H9 (cell line): ENCODE results near the gene KAZN. TPM values are rescaled to one million over a fixed set of nuclear protein-coding genes. Genes with fewer than 3 reads are reported as not detected.

Experiments used
- DNase-seq: peaks from one replicate; pipeline ENCODE4 v3.0.0-alpha.2; 2017
- H2AFZ ChIP-seq: one replicate; pipeline ENCODE4 v1.6.1; 2013; ENCODE audit warnings: mild to moderate bottlenecking, low read length, control low read depth, moderate library complexity
- H2AK5ac ChIP-seq: 2 replicates; pipeline ENCODE4 v1.6.1; 2013; ENCODE audit warnings: low read length, control low read depth, mixed read lengths; ENCODE audit not compliant: insufficient read length
- H2BK120ac ChIP-seq: one replicate; pipeline ENCODE4 v1.6.1; 2013; ENCODE audit warnings: low read depth, mild to moderate bottlenecking, low read length, control low read depth, inconsistent platforms; ENCODE audit not compliant: poor library complexity, severe bottlenecking
- H2BK12ac ChIP-seq: 2 replicates; pipeline ENCODE4 v1.6.1; 2013; ENCODE audit warnings: low read length, control low read depth, mixed read lengths, low read depth; ENCODE audit not compliant: insufficient read length
- H2BK15ac ChIP-seq: 2 replicates; pipeline ENCODE4 v1.6.1; 2013; ENCODE audit warnings: low read depth, low read length, control low read depth
- H2BK20ac ChIP-seq: one replicate; pipeline ENCODE4 v1.6.1; 2013; ENCODE audit warnings: low read depth, mild to moderate bottlenecking, low read length, control low read depth, inconsistent platforms; ENCODE audit not compliant: poor library complexity, severe bottlenecking
- H2BK5ac ChIP-seq: 2 replicates; pipeline ENCODE4 v1.6.1; 2013; ENCODE audit warnings: low read length, control low read depth, mixed read lengths; ENCODE audit not compliant: insufficient read length
- H3K14ac ChIP-seq: 2 replicates; pipeline ENCODE4 v1.6.1; 2013; ENCODE audit warnings: low read length, control low read depth; ENCODE audit not compliant: insufficient read depth
- H3K18ac ChIP-seq: 2 replicates; pipeline ENCODE4 v1.6.1; 2013; ENCODE audit warnings: low read depth, mild to moderate bottlenecking, mixed read lengths, low read length, control low read depth; ENCODE audit not compliant: insufficient read length
- H3K23ac ChIP-seq: 2 replicates; pipeline ENCODE4 v1.6.1; 2013; ENCODE audit warnings: low read length, control low read depth, mixed read lengths, low read depth; ENCODE audit not compliant: insufficient read length
- H3K23me2 ChIP-seq: 2 replicates; pipeline ENCODE4 v1.6.1; 2013; ENCODE audit warnings: low read depth, mild to moderate bottlenecking, mixed read lengths, low read length, control low read depth; ENCODE audit not compliant: insufficient read length, poor library complexity, severe bottlenecking
- H3K27ac ChIP-seq: 2 replicates; pipeline ENCODE4 v1.5.1; 2013; ENCODE audit warnings: low read length, control low read depth, mixed read lengths, low read depth; ENCODE audit not compliant: insufficient read length
- H3K27me3 ChIP-seq: 2 replicates; pipeline ENCODE4 v1.6.1; 2013; ENCODE audit warnings: low read length, control low read depth, inconsistent platforms; ENCODE audit not compliant: insufficient read depth
- H3K4ac ChIP-seq: 2 replicates; pipeline ENCODE4 v1.6.1; 2013; ENCODE audit warnings: low read depth, mild to moderate bottlenecking, control low read depth, inconsistent platforms, low read length, moderate library complexity
- H3K4me1 ChIP-seq: 2 replicates; pipeline ENCODE4 v1.6.1; 2013; ENCODE audit warnings: low read length, control low read depth, inconsistent platforms; ENCODE audit not compliant: insufficient read depth
- H3K4me2 ChIP-seq: 2 replicates; pipeline ENCODE4 v1.6.1; 2013; ENCODE audit warnings: low read length, control low read depth, mixed read lengths; ENCODE audit not compliant: insufficient read length, insufficient read depth
- H3K56ac ChIP-seq: 2 replicates; pipeline ENCODE4 v1.6.1; 2013; ENCODE audit warnings: low read depth, mild to moderate bottlenecking, mixed read lengths, low read length, control low read depth; ENCODE audit not compliant: insufficient read length
- H3K79me1 ChIP-seq: 2 replicates; pipeline ENCODE4 v1.6.1; 2013; ENCODE audit warnings: low read depth, mild to moderate bottlenecking, moderate library complexity, low read length, control low read depth, inconsistent platforms; ENCODE audit not compliant: insufficient read depth, poor library complexity, severe bottlenecking
- H3K79me2 ChIP-seq: 2 replicates; pipeline ENCODE4 v1.6.1; 2013; ENCODE audit warnings: low read length, control low read depth, inconsistent platforms; ENCODE audit not compliant: insufficient read depth
- H3K9ac ChIP-seq: 2 replicates; pipeline ENCODE4 v1.6.1; 2013; ENCODE audit warnings: low read length, control low read depth, mixed read lengths; ENCODE audit not compliant: insufficient read length; ENCODE audit errors: extremely low read depth
- H3K9me3 ChIP-seq: one replicate; pipeline ENCODE4 v1.6.1; 2013; ENCODE audit warnings: low read depth, low read length, inconsistent platforms; ENCODE audit not compliant: control insufficient read depth
- H3T11ph ChIP-seq: one replicate; pipeline ENCODE4 v1.6.1; 2013; ENCODE audit warnings: mild to moderate bottlenecking, low read length, control low read depth, inconsistent platforms
- H4K20me1 ChIP-seq: one replicate; pipeline ENCODE4 v1.6.1; 2013; ENCODE audit not compliant: control insufficient read depth, insufficient read length, insufficient read depth
- H4K5ac ChIP-seq: 2 replicates; pipeline ENCODE4 v1.6.1; 2013; ENCODE audit warnings: low read depth, mild to moderate bottlenecking, mixed read lengths, low read length, control low read depth; ENCODE audit not compliant: insufficient read length
- H4K8ac ChIP-seq: replicated peaks from 2 replicates; pipeline ENCODE4 v1.6.1; 2013; ENCODE audit warnings: low read length, control low read depth, mixed read lengths, low read depth; ENCODE audit not compliant: insufficient read length
- H4K91ac ChIP-seq: 2 replicates; pipeline ENCODE4 v1.6.1; 2013; ENCODE audit warnings: low read depth, mild to moderate bottlenecking, moderate library complexity, mixed read lengths, low read length, control low read depth; ENCODE audit not compliant: insufficient read length
- H3K27ac Mint-ChIP-seq, 3 experiments: 2 replicates in 2 of 3; 3 replicates in 1 of 3; pipeline ENCODE4 v1.8.0; 2020 to 2021; ENCODE audit warnings: mixed read lengths in 3 of 3, mild to moderate bottlenecking in 1 of 3, moderate library complexity in 1 of 3
- H3K27me3 Mint-ChIP-seq: 2 replicates; pipeline ENCODE4 v1.8.0; 2021; ENCODE audit warnings: low read depth, mild to moderate bottlenecking, moderate library complexity, mixed read lengths
- H3K36me3 Mint-ChIP-seq, 3 experiments: 2 replicates in 2 of 3; 3 replicates in 1 of 3; pipeline ENCODE4 v1.8.0; 2020 to 2021; ENCODE audit warnings: low read depth in 3 of 3, mixed read lengths in 3 of 3; ENCODE audit not compliant: insufficient read depth in 1 of 3
- H3K4me1 Mint-ChIP-seq, 2 experiments: 2 replicates each; pipeline ENCODE4 v1.8.0; 2020; ENCODE audit warnings: mixed read lengths in 2 of 2
- H3K4me3 Mint-ChIP-seq, 2 experiments: 2 replicates in 1 of 2; 3 replicates in 1 of 2; pipeline ENCODE4 v1.8.0; 2020 to 2021; ENCODE audit warnings: mild to moderate bottlenecking in 2 of 2, mixed read lengths in 2 of 2, moderate library complexity in 1 of 2
- H3K9me3 Mint-ChIP-seq, 2 experiments: 2 replicates in 1 of 2; 3 replicates in 1 of 2; pipeline ENCODE4 v1.8.0; 2020; ENCODE audit warnings: mild to moderate bottlenecking in 2 of 2, mixed read lengths in 2 of 2, moderate library complexity in 1 of 2
- CTCF ChIP-seq: fragments of 200-600 bp; sonication (generic); conservative IDR thresholded peaks from 3 replicates; pipeline ENCODE4 v1.8.0; 2021; ENCODE audit warnings: antibody characterized with exemption, mild to moderate bottlenecking
- WGBS: extraction: QIAGEN DNeasy Blood & Tissue Kit; methylation state at CpG from one replicate; pipeline ENCODE4 v1.1.7; 2013; ENCODE audit warnings: missing lambda C conversion rate, low lambda C conversion rate, mixed read lengths; ENCODE audit not compliant: insufficient read length; ENCODE audit errors: extremely low coverage; 5-methylcytosine and 5-hydroxymethylcytosine counted together
- total RNA-seq: library from RNA; stranded (reverse); gene quantifications from 2 replicates; pipeline ENCODE4 v1.2.1, GENCODE V29; 2021

KAZN gene
- total RNA-seq, 1 experiment from 2014 or later = 7.6 TPM

GRCh38 chr1:14937288-14937949, 338.9 kb downstream of the KAZN start:
- no peak overlapping the region for H3K4me3 Mint-ChIP-seq
- Histone ChIP-seq H3K18ac (peak overlapping the region; percentile 24), H2BK12ac (no peak overlapping the region), H3K23me2 (no peaks in the 10 kb centered on the region), H4K8ac (no peak overlapping the region), H3K79me1 (no peaks in the 10 kb centered on the region), H2BK15ac (no peak overlapping the region), H3K23ac (no peak overlapping the region), H3K9ac (no peak overlapping the region), H2BK120ac (no peak overlapping the region), H2BK5ac (no peak overlapping the region), H3K79me2 (no peaks in the 10 kb centered on the region), H3K4me2 (no peak overlapping the region), H3K4me1 (no peaks in the 10 kb centered on the region), H3K27me3 (no peaks in the 10 kb centered on the region), H2AFZ (no peak overlapping the region), H2AK5ac (no peak overlapping the region), H4K20me1 (no peaks in the 10 kb centered on the region), H2BK20ac (no peak overlapping the region), H4K91ac (no peak overlapping the region), H3T11ph (no peak overlapping the region), H4K5ac (no peak overlapping the region), H3K14ac (no peak overlapping the region), H3K4ac (no peak overlapping the region), H3K56ac (no peak overlapping the region), H3K27ac (no peak overlapping the region), H3K9me3 (no peaks in the 10 kb centered on the region)
- no CpG with 5 or more reads among the region's 11 CpGs for WGBS
- no peak for DNase-seq
- no peak for TF ChIP-seq CTCF
- no peaks in the 10 kb centered on the region for H3K36me3 Mint-ChIP-seq
- H3K27ac Mint-ChIP-seq = no peak overlapping the region; a peak in 1 of 7 replicates
- peaks cover 8 to 23% of the 10 kb centered on the region in 2 experiments for H3K4me1 Mint-ChIP-seq
- no peaks in the 10 kb centered on the region for H3K9me3 Mint-ChIP-seq
- H3K27me3 Mint-ChIP-seq = peaks cover 6% of the 10 kb centered on the region
